NCI-H2107 treated with DMSO at 0.1 percent for 48 hours (cell line): ENCODE data around the gene EGR1.
"Not testable (repeated sequence)": the region's sequence is repeated elsewhere in the genome, so short reads cannot be mapped to it uniquely, and the experiment has no call there.

ENCODE experiments used
- DNase-seq: peaks from one replicate; lab custom pipeline; 2025; ENCODE audit not compliant: unreplicated experiment; lab: John Stamatoyannopoulos, UW

The EGR1 gene

DNA sequence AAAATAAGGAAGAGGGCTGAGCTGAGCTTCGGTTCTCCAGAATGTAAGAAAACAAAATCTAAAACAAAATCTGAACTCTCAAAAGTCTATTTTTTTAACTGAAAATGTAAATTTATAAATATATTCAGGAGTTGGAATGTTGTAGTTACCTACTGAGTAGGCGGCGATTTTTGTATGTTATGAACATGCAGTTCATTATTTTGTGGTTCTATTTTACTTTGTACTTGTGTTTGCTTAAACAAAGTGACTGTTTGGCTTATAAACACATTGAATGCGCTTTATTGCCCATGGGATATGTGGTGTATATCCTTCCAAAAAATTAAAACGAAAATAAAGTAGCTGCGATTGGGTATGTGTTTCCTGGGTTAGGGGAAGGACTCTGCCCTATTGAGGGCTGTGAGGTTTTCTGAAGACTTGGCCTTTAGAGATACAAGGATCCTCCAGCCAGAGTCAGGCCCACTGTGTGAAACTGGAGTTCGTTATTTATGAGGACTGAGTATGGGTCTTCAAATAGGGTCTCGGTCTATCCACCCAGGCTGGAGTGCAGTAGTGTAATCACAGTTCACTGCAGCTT, 3.8 kb downstream of the EGR1 start:
- DNase-seq = no peak

DNA sequence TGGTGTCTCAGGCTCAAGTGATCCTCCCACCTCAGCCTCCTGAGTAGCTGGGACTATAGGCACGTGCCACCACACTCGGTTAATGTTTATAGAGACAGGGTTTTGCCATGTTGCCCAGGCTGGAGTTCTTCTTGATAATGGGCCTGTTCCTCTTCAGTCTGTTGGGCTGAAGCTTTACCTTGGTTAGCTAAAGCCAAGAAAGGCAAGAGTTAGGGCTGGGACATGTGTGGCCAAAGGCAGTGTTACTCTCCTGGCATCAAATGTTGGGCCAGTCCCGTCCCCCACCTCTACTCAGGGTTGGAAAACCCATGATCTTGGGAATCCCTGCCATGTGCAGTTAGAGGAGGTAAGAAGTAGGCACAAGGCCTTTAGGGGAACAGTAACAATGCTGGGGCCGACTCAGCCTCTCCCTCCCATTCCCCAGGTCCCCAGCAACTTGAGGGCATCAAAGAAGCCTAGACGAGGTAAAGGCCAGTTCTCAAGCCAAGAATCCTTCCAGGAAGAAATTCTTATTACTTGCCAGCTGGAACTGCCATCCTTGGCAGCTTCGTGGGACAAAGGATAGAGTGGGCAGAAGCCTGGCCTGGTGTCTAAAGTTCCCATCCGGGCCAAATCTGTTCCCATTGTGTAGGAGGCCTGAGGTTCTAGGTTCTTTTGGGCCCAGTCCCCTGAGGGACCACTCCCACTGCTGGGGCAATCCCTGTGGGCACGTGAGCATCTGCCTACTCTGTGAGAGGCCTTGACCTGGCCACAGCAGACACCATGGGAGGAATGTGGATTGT, 4.5 kb downstream of the EGR1 start:
- DNase-seq = no peak

DNA sequence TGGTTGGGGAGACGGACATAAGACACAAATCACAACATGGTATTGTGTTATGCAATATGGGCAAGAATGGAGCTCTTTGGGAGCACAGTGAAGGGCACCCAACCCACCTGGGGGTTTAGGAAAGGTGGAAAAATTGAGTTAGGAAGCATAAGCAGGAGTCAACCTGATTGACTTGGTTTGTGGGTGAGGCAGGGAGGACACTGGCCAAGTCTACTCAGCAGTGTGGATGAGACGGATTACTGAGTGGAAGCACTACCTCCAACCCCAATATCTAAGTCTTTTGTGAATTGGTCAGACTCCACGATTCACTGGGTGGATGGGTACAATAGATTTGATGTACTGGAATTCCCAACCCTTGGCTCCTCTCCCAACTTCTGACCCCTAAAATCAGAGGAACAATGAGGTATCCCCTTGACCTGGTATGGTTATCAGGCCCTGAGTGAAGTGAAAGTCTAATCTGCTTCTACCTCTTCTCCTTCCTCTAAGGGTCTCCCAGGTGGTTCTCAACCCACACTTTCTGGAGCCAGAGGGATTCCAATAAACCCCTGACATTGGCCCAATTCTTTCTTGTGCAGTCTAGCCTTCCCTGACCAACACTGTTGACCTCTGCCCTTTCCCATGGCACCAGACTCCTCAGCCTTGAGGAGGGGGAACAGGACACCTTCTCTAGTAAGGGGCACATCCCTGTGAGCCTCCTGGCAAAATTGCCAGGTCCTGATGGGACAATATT, 5.2 kb downstream of the EGR1 start:
- DNase-seq = no peak

DNA sequence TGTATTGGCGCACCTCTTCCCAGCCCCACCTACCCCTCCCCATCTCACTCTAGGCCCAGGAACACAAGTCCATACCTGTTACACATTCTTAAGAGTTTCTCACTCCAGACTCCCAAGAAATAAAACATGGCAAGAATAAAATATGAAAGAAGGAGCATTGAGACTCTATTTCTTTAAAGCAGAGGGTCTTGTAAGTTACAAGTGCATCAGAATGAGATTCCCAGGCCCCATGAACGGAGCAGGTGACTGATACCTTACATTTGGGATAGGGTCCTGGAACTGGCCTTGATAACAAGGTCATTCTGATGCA, 5.7 kb downstream of the EGR1 start:
- DNase-seq = no peak

DNA sequence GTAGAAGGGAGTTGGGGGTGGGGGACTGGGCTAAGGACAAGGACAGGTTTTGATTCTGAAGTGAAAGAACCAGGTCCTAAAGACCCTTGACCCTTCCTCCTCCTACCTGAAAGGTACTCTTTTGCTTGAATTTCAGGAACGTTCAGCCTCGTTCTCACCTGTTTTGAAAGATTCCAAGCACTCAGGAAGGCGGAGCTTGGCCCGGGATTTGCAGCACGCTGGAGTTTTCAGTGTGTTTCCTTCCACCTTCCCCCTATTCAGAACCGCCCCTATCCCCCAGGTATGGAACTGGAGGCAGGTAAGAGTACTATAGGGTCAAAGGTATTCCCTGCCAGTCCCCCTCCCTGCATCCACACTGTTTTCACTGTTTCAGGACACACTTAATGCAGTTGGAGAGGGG, 7.1 kb downstream of the EGR1 start:
- no peak for DNase-seq

DNA sequence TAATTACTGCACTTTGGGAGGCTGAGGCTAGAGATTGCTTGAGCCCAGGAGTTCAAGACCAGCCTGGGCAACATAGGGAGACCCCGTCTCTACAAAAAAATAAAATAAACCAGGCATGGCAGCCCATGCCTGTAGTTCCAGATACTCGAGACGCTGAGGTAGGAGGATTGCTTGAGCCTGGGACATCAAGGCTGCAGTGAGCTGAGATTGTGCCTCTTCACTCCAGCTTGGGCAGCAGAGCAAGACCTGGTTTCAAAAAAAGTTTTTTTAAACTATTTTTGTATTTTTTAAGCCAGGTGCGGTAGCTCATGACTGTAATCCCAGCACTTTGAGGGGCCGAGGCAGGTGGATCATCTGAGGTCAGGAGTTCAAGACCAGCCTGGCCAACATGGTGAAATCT, 7.9 kb downstream of the EGR1 start:
- not testable (repeated sequence) for DNase-seq

DNA sequence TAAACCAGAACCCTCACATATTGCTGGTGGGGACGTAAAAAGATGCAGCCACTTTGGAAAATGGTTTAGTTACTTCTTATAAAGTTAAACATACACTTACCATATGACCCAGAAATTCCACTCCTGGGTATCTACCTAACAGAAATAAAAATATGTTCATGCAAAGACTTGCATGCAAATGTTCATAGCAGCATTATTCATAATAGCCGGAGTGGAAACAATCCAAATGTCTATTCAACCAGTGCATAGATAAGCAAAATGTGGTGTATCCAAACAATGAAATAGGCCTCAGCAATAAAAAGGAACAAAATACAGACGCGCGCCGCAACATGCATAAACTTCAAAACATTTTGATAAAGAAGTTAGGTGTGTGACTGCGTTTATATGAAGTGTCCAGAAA, 11.6 kb downstream of the EGR1 start:
- no peak for DNase-seq

DNA sequence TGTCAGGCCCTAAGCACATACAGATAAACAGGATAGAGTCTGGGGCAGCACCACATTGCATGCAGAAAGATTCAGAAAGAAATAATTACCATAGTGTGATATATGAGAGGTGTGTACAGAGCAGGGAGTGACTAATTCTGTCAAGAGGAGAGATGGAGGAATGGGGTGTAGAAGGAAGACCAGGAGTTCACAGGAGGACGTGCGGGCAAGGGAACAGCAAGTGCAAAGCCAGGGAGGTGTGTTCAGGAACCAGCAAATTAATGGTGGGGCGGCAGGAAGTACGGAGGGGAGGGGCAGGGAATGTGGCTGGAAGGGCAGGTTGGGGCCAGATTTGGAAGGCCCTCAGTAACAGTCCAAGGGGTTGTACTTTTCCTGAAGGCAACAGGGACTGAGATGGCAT, 17.4 kb downstream of the EGR1 start:
- no peak for DNase-seq

DNA sequence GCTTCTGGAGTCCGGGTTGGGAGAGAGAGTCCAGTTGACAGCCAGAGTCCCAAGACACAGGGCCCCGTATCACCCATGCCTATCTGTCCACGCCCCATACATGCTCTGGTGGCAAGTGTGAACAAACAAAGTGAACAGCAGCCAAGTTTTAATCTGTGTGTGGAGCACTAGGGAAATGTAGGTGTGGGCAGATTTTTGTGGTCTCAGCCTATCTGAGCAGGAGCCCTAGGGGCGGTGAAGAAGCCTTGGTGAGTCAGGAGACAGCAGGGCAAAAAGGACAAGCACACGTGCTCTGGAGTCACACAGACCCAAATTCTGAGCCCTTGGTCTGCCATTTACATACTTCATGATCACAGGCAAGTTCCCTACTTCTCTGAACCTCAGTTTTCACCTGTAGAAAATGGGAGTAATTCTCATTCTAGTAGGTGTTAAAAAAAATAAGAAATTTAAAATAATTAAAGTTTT, 23.2 kb downstream of the EGR1 start:
- DNase-seq = no peak

DNA sequence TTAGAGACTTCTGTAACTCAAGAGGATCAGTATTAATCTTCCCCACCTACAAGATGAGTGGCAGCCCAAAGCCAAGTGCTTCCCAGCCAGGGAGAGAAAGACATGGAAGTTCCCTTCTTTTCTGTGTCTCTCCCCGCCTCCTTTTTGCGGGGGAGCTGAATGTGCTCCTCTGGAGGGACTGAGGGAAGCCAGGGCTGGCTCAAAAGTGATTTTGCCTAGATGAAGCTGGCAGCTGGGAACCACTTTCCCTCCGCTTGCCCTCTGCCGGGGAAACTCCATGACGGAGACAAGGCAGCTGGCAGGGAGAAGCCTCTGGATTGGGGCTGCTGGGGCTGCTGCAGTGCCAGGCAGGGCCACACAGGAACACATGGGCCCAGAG, 24.4 kb downstream of the EGR1 start:
- DNase-seq = no peak

DNA sequence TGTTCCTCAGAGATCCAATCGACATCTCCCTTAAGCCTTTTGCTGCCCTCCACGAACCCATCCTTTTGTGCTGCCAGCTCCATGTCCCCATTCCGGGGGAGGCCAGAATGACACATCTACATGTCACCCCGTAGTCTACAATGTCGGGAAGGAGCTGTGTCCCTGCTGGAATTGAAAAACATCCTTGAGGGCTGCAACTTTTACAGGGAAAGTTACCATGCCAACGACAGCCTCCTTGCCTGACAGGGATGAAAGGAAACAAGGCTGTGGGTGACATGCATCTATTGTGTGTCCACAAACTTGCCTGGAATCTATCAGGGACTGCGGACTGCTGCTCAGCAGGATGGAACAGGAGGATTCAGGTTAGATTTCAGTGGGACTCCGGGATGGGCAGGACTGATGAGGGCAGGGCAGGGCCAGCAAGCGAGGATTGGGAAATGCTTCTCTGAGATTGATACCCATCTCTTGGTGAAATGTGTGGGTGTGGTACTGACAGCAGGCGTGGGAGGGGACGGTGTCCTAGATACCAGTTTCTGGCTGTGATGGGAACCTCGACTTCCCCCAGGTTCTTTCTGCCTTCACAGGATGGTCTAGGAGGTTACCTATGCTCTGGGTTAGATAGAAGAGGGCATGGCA, 25.5 kb downstream of the EGR1 start:
- DNase-seq = no peak

DNA sequence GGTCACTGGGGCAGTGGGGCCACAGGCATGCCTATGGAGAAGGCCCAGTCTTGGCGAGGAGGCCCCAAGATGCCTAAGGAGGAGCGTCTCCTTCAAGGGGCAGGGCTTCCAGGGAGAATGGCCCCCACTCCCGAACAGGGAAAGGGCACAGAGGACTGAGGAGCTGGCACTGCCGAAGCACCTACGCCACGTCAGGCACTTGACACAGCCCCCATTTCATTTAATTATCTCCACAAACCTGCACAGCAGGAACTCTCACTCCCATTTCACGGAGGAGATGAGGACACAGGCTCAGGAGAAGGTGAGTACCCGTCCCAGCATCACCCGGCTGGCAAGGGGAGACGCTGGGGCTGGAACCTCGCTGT, 26.0 kb downstream of the EGR1 start:
- no peak for DNase-seq

DNA sequence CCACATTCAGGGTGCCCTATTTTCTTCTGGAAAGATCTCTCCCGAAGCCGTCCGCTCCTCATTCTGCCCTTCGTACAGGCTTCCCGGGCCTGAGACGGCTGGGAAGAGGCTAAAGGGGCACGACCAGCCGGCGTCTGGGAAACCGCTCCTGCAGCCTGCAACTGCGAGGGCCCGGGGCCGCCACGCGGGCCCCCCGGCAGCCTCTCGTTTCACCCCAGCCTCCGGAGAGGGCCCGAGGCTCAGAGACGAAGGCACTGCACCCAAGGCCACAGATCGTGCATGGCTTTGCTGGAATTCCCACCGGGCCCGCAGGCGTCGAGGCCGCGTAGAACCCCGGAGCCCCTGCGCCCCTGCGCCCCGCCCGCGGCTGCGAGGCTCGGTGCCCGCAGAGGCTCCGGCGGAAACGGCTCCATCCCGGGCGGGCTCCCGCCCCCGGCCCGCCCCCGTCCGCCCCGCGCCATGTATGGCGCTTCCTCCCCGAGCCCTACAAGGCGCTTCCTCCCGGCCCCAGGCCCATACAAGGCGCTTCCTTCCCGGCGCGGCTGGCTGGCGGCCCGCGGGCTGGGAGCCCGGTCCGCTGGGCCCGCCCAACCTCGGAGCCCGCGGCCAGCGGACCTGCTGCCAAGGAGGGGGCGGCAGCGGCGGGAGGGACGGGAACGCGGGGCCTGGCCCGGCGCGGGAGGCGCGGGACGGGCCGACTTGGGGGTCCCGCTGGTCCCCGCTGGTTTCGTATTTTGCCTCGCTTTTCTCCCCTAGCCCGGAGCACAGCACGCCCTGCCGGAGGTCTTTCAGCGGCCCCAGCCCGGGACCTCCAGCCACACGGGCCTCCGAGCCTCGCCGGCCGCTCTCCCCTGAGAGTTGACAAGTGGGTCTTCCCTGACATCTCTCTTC, 26.6 kb downstream of the EGR1 start:
- no peak for DNase-seq

DNA sequence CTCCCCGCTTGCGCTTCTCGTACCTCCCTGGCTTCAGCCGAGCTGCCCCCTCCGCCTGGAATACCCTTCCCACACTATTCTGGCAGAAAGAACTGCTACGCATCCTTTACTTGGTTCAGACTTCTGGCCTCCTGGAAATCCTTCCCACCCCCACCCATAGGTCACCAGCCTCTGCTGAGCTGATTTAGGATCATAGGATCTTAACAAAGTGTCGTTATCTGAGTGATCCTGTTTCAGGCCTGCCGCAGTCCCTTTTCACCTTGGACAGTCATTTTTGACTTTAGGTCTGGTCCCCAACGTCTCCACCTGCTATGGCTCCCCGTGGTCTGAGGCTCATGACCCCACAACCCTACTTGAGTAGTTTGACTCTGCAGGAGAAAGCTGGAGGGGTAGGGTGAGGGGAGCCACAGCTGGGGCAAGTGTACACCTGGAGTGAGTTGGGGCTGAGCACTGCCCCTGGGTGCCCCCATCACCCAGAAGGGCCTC, 27.3 kb downstream of the EGR1 start:
- DNase-seq = no peak

DNA sequence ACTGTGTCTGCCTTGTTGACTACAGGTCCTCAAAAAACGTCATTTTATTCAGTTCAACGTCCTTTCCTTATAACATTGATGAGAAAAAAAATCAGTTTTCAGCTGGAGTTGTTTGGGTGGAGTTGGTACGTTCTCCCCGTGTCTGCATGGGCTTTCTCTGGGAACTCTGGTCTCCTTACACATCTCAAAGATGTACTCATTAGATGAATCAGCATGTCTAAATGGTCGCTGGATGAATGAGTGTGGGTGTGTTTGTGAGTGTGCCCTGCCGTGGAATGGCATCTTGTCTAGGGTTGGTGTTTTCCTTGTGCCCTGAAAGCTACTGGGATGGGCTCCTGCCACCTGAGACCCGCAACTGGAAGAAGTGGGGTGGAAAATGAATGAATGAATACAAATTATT, 30.1 kb downstream of the EGR1 start:
- DNase-seq = no peak

DNA sequence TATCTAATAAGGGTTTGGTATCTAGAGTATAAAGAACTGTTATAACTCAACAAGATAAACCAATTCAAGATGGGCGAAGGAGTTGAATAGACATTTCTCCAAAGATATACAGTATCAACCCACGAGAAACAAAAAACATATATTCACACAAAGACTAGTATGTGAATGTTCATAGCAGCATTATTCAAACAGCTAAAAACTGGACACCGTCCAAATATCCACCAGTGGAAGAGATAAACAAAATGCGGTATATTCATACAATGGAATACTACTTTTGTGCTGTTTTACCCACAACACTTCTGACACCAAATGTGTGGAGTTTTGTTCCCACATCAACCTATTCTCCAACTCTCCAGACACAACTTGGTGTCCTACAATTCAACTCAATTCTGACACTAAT, 33.1 kb downstream of the EGR1 start:
- DNase-seq = no peak

DNA sequence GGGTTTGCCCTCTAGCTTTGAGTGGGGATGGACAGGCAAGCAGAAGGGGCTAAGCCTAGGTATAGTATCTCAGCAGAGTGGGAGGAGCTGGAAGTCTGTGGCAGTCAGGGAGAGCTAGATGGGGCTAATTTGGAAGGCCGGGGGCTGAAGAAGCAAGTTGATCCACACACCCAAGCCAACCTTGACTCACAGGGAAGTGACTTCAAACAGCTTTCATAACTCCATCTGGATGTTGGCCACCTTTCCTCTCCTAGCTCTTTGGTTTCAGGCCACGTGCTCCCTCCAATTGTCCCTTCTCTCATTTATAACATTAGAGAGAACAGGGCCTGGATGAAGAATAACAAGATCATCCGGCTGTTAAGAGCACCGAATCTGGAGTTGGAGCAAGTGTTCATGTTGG, 36.8 kb downstream of the EGR1 start:
- no peak for DNase-seq

DNA sequence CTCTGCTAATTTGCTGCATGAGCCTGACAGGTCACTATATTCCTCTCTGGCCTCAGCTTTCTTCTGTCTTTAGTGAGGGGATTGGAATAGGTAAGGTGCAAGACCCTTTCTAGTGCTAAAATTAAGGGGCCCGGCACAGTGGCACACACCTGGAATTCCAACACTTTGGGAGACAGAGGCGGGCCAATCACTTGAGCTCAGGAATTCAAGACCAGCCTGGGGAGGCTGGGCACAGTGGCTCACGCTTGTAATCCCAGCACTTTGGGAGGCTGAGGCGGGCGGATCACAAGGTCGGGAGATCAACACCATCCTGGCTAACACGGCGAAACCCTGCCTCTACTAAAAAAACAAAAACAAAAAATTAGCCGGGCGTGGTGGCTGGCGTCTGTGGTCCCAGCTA, 37.2 kb downstream of the EGR1 start:
- DNase-seq = no peak

DNA sequence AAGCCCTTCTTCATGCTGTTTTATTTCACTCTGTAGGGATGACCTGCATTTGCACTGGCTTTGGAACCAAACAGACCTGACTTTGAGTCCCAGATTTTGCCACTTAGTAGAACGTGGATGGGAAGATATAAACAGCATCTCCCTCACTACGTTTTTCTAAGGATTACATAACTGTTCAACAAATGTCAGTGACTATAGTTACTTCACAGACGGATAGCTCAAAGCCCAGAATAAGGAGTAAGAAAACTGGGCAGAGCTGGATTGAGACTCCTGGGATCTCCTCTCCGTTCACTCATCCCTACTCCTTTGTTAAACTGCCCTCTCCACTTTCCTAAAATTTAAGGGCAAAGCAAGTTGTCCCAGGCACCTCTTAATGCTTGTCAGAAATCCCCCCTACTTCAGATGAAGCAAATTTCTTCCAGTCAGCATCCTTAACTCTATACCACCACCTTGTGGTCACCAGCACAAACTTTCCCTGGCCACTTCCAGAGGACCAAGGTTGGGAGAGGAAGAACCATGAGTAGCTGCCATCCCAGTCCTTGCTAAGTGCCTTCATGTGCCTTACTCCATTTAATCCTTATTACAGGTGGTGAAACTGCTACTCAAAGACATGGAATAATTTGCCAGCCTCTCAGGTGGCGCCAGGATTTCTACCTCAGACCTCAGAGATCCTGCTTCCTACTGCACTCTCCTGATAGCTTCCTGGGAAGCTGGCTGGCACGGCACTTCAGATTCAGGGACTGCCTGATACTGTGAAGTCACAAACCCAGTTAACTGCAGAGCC, 38.4 kb downstream of the EGR1 start:
- DNase-seq = peak; percentile 25

DNA sequence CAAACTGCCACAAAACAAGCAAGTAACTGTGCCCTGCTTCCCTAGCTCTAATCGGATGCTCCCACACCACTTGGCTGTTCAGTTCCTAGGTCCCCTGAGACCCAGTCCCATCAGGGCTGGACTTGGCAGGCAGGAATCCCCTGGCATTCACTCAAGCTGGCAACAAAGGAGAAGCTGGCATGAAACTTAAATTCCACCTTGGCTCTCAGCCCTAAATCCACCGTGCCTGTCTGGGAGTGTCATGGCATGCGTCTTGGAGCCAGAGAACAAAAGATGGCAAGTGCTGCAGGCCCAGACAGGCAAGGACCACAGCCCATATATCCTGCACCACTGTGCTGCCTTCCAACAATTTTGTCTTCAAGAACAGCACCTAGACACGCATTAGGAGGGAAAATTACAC, 39.5 kb downstream of the EGR1 start:
- no peak for DNase-seq
